HepG2 (cell line): Measurements from ENCODE around the gene MMP24OS. TPM values are rescaled to one million over a fixed set of nuclear protein-coding genes. Genes with fewer than 3 reads are reported as not detected.

Experiments
- CERS6 ChIP-seq: sonication (generic); formaldehyde crosslinking; IDR thresholded peaks from 2 replicates; pipeline ENCODE4 v1.5.0; 2020; ENCODE audit warnings: missing genetic modification reagents
- CSRNP2 ChIP-seq: sonication (generic); formaldehyde crosslinking; conservative IDR thresholded peaks from 2 replicates; pipeline ENCODE4 v1.8.0; 2022; ENCODE audit warnings: low read depth, missing genetic modification reagents
- DNMT1 ChIP-seq: sonication (generic); formaldehyde crosslinking; IDR thresholded peaks from 2 replicates; pipeline ENCODE4 v1.5.1; 2020; ENCODE audit warnings: mild to moderate bottlenecking, missing genetic modification reagents
- HNF4A ChIP-seq: sonication (generic); formaldehyde crosslinking; IDR thresholded peaks from 2 replicates; pipeline ENCODE4 v1.4.0; 2020; ENCODE audit warnings: missing genetic modification reagents
- IRX3 ChIP-seq: sonication (generic); formaldehyde crosslinking; IDR thresholded peaks from 2 replicates; pipeline ENCODE4 v1.8.1; 2023; ENCODE audit warnings: mild to moderate bottlenecking, low read depth, missing genetic modification reagents, borderline replicate concordance
- NFAT5 ChIP-seq: sonication (generic); formaldehyde crosslinking; IDR thresholded peaks from 2 replicates; pipeline ENCODE4 v1.4.0; 2020; ENCODE audit warnings: missing genetic modification reagents
- PTBP1 ChIP-seq: fragments of 200-400 bp; formaldehyde crosslinking; IDR thresholded peaks from 2 replicates; pipeline ENCODE4 v1.6.1; 2018; ENCODE audit warnings: low read length, low read depth; ENCODE audit not compliant: poor library complexity, severe bottlenecking
- RFX3 ChIP-seq: IDR thresholded peaks from 2 replicates; pipeline ENCODE4 v1.6.1; 2016; ENCODE audit warnings: missing biosample characterization, missing genetic modification reagents
- SIX1 ChIP-seq: sonication (generic); formaldehyde crosslinking; IDR thresholded peaks from 2 replicates; pipeline ENCODE4 v1.4.0; 2020; ENCODE audit warnings: missing genetic modification reagents, borderline replicate concordance
- SRSF4 ChIP-seq: fragments of 200-400 bp; formaldehyde crosslinking; IDR thresholded peaks from one replicate; pipeline ENCODE4 v1.6.1; 2018; ENCODE audit warnings: mild to moderate bottlenecking, low read depth, low read length, moderate library complexity; ENCODE audit not compliant: poor library complexity, severe bottlenecking
- YEATS4 ChIP-seq: sonication (generic); formaldehyde crosslinking; IDR thresholded peaks from 2 replicates; pipeline ENCODE4 v1.4.0; 2020; ENCODE audit warnings: missing genetic modification reagents, borderline replicate concordance
- ZBTB26 ChIP-seq: IDR thresholded peaks from 2 replicates; pipeline ENCODE4 v1.6.1; 2016; ENCODE audit warnings: missing compliant biosample characterization, missing genetic modification reagents, borderline replicate concordance
- ZFY ChIP-seq: sonication (generic); formaldehyde crosslinking; IDR thresholded peaks from 2 replicates; pipeline ENCODE4 v1.4.0; 2020; ENCODE audit warnings: missing genetic modification reagents
- ZFYVE20 ChIP-seq: sonication (generic); formaldehyde crosslinking; IDR thresholded peaks from 2 replicates; pipeline ENCODE4 v1.8.0; 2023; ENCODE audit warnings: low read depth, mild to moderate bottlenecking, moderate library complexity, missing genetic modification reagents, borderline replicate concordance
- ZNF256 ChIP-seq: sonication (generic); formaldehyde crosslinking; conservative IDR thresholded peaks from 2 replicates; pipeline ENCODE4 v1.4.0; 2020; ENCODE audit warnings: missing genetic modification reagents
- ZNF282 ChIP-seq: fragments of 450-650 bp; IDR thresholded peaks from 2 replicates; pipeline ENCODE4 v1.6.1; 2018; ENCODE audit not compliant: partially characterized antibody
- ZNF569 ChIP-seq: sonication (generic); formaldehyde crosslinking; IDR thresholded peaks from 2 replicates; pipeline ENCODE4 v1.5.0; 2020; ENCODE audit warnings: mild to moderate bottlenecking, missing genetic modification reagents, moderate library complexity, borderline replicate concordance
- ZNF615 ChIP-seq: sonication (generic); formaldehyde crosslinking; IDR thresholded peaks from 2 replicates; pipeline ENCODE4 v1.5.0; 2020; ENCODE audit warnings: mild to moderate bottlenecking, missing genetic modification reagents, borderline replicate concordance
- ZNF629 ChIP-seq: sonication (generic); formaldehyde crosslinking; conservative IDR thresholded peaks from 2 replicates; pipeline ENCODE4 v1.5.0; 2020; ENCODE audit warnings: missing genetic modification reagents
- ZNF749 ChIP-seq: sonication (generic); formaldehyde crosslinking; IDR thresholded peaks from 2 replicates; pipeline ENCODE4 v1.8.0; 2022; ENCODE audit warnings: mild to moderate bottlenecking, missing genetic modification reagents, moderate library complexity, borderline replicate concordance
- polyA plus RNA-seq, 8 experiments: library from polyadenylated mRNA; depleted of rRNA in 3 of 8; stranded (reverse) in 7 of 8; unstranded in 1 of 8; fragments of >200 nt; fragmentation: Illumina TruSeq in 4 of 8; extraction: Trizol in 4 of 8; gene quantifications; 2 replicates each; pipeline versions ENCODE4 v1.2.1 to v1.2.3, GENCODE V29; 2011 to 2016; ENCODE audit warnings: low read depth in 4 of 8, missing spikeins in 1 of 8, mixed read lengths in 1 of 8; ENCODE audit not compliant: insufficient read depth in 1 of 8
- total RNA-seq, 5 experiments: library from RNA; depleted of rRNA; stranded (reverse); fragments of >200 nt; fragmentation: Illumina TruSeq; extraction: Trizol; gene quantifications; 2 replicates each; pipeline ENCODE4 v1.2.3, GENCODE V29; 2016; ENCODE audit warnings: low read depth in 1 of 5

The MMP24OS gene
- total and polyA plus RNA-seq, 2 of the 13 experiments (the other 11 are each of a cell fraction or from before 2014, with no cell fraction given), result 6.0 to 8.5 TPM

GRCh38 chr20:35226884-35227681, 50.8 kb downstream of the MMP24OS start (continued):
- TF ChIP-seq NFAT5 (CRISPR knock-in tag), result peak; percentile 98
- TF ChIP-seq ZFYVE20 (CRISPR knock-in tag), result peak; percentile 98
- peak; percentile 95 for TF ChIP-seq ZBTB26 (CRISPR knock-in tag)
- no peak for TF ChIP-seq HNF4A (CRISPR knock-in tag)
- TF ChIP-seq YEATS4 (CRISPR knock-in tag), result peak; percentile 67; the same call in 1 of the 2 replicates
- no peak for TF ChIP-seq CSRNP2
- peak; percentile 77 for TF ChIP-seq ZFY (CRISPR knock-in tag)
- no peak for TF ChIP-seq ZNF615 (CRISPR knock-in tag)
- no peak for TF ChIP-seq ZNF282
- peak; percentile 55; the same call in 1 of the 2 replicates for TF ChIP-seq SIX1 (CRISPR knock-in tag)
- no peak for TF ChIP-seq ZNF569
- TF ChIP-seq PTBP1, result no peak
- TF ChIP-seq IRX3 (CRISPR knock-in tag), result peak; percentile 97; the same call in 1 of the 2 replicates
- TF ChIP-seq RFX3 (CRISPR knock-in tag), result no peak
- no peak for TF ChIP-seq SRSF4
- peak; percentile 97 for TF ChIP-seq ZNF749 (CRISPR knock-in tag)
- TF ChIP-seq DNMT1 (CRISPR knock-in tag), result no peak
- TF ChIP-seq ZNF256 (CRISPR knock-in tag), result peak; percentile 97
- TF ChIP-seq CERS6, result peak; percentile 94; the same call in 1 of the 2 replicates
- peak; percentile 44; the same call in 1 of the 2 replicates for TF ChIP-seq ZNF629 (CRISPR knock-in tag)
